GM20000 (cell line): ENCODE data around the gene RAB6B.

ENCODE experiments used
- DNase-seq: peaks from one replicate; pipeline ENCODE4 v3.0.0; 2012; ENCODE audit warnings: low spot score
- CTCF ChIP-seq: IDR thresholded peaks from 2 replicates; pipeline ENCODE4 v1.5.1; 2012; ENCODE audit warnings: mild to moderate bottlenecking, control low read depth; ENCODE audit errors: extremely low read depth, missing control alignments

Gene RAB6B

GRCh38 chr3:133917144-133917543 lies 21.5 kb upstream of the RAB6B start:
- no peak for TF ChIP-seq CTCF
- DNase-seq: no peak

GRCh38 chr3:133915685-133916658 lies 20.3 kb upstream of the RAB6B start:
- no peak for TF ChIP-seq CTCF
- DNase-seq: no peak

- TF ChIP-seq CTCF: no peak
- DNase-seq: no peak
These were observed 19.3 kb upstream of the RAB6B start for GRCh38 chr3:133914839-133915600.

- no peak for DNase-seq
- no peak for TF ChIP-seq CTCF
These were observed 14.7 kb upstream of the RAB6B start for GRCh38 chr3:133910422-133910821.

GRCh38 chr3:133905376-133905775 lies 9.7 kb upstream of the RAB6B start:
- no peak for TF ChIP-seq CTCF
- no peak for DNase-seq

- no peak for TF ChIP-seq CTCF
- no peak for DNase-seq
These were observed 6.2 kb upstream of the RAB6B start for GRCh38 chr3:133901847-133902246.

- no peak for DNase-seq
- TF ChIP-seq CTCF: no peak
These were observed 5.4 kb upstream of the RAB6B start for GRCh38 chr3:133901083-133901482.
